Measurements from ENCODE around the gene TRIOBP.
A peak's percentile ranks its signal among the peaks of the same experiment; 100 is the strongest.
"Not testable (repeated sequence)": the region's sequence is repeated elsewhere in the genome, so short reads cannot be mapped to it uniquely, and the experiment has no call there.

The TRIOBP gene

GRCh38 chr22:37778370-37779009, 81.6 kb downstream of the TRIOBP start:
- DNase-seq = no peak

GRCh38 chr22:37781434-37782059, 84.7 kb downstream of the TRIOBP start:
- no peak for DNase-seq

GRCh38 chr22:37782340-37783168, 85.7 kb downstream of the TRIOBP start:
- no peak for DNase-seq

- no peak for DNase-seq
Measured at GRCh38 chr22:37784829-37785495, 88.1 kb downstream of the TRIOBP start.

GRCh38 chr22:37790234-37790633, 93.4 kb downstream of the TRIOBP start:
- DNase-seq = no peak

- DNase-seq = no peak
Measured at GRCh38 chr22:37792494-37792893, 95.6 kb downstream of the TRIOBP start.

GRCh38 chr22:37794376-37794775, 97.5 kb downstream of the TRIOBP start:
- no peak for DNase-seq

- no peak for DNase-seq
Measured at GRCh38 chr22:37796079-37796478, 99.2 kb downstream of the TRIOBP start.

- not testable (repeated sequence) for DNase-seq
Measured at GRCh38 chr22:37797259-37797658, 100.4 kb downstream of the TRIOBP start.

GRCh38 chr22:37797874-37798500, 101.1 kb downstream of the TRIOBP start:
- DNase-seq = no peak

- not testable (repeated sequence) for DNase-seq
Measured at GRCh38 chr22:37799979-37800378, 103.1 kb downstream of the TRIOBP start.

GRCh38 chr22:37801946-37802309, 105.1 kb downstream of the TRIOBP start:
- DNase-seq = no peak

GRCh38 chr22:37802310-37803194, 105.7 kb downstream of the TRIOBP start:
- no peak for DNase-seq

- no peak for DNase-seq
Measured at GRCh38 chr22:37803195-37803638, 106.4 kb downstream of the TRIOBP start.

- no peak for DNase-seq
Measured at GRCh38 chr22:37803639-37804351, 106.9 kb downstream of the TRIOBP start.

- DNase-seq = no peak
Measured at GRCh38 chr22:37804352-37804880, 107.6 kb downstream of the TRIOBP start.

GRCh38 chr22:37804881-37805809, 108.3 kb downstream of the TRIOBP start:
- peak; percentile 27 to 78 (median 60) for DNase-seq

- DNase-seq = no peak
Measured at GRCh38 chr22:37805810-37806277, 109.0 kb downstream of the TRIOBP start.

Measured in T-helper 1 cell (primary cell).